Natural killer cell (primary cell): Measurements from ENCODE around the gene IFT20. TPM values are rescaled to one million over a fixed set of nuclear protein-coding genes. Genes with fewer than 3 reads are reported as not detected.
"Not testable (repeated sequence)": the region's sequence is repeated elsewhere in the genome, so short reads cannot be mapped to it uniquely, and the experiment has no call there.

ENCODE experiments used
- ATAC-seq, 3 donors: fragments of 150-1000 bp in 2 of 3; fragments of 200-7000 bp in 1 of 3; cut with Tn5 transposase; 1 replicate in 1 of 3; 2 replicates in 2 of 3; pipeline ENCODE4 v1.10.0; 2021; ENCODE audit warnings: mild to moderate bottlenecking in 2 of 3, moderate library complexity in 2 of 3
- DNase-seq, 2 donors: peaks; one replicate each; pipeline versions ENCODE4 v3.0.0 to v3.0.0-alpha.2; 2013 to 2021; ENCODE audit warnings: mixed read lengths in 1 of 2
- H3K27ac ChIP-seq: one replicate; pipeline ENCODE4 v1.5.1; 2013; ENCODE audit warnings: mild to moderate bottlenecking, low read length
- H3K27me3 ChIP-seq: one replicate; pipeline ENCODE4 v1.6.1; 2013; ENCODE audit warnings: low read length; ENCODE audit not compliant: control insufficient read depth, insufficient read depth
- H3K36me3 ChIP-seq: one replicate; pipeline ENCODE4 v1.6.1; 2013; ENCODE audit warnings: low read length; ENCODE audit not compliant: control insufficient read depth, insufficient read depth
- H3K4me1 ChIP-seq: one replicate; pipeline ENCODE4 v1.6.1; 2013; ENCODE audit warnings: low read length; ENCODE audit not compliant: control insufficient read depth, insufficient read depth
- H3K4me3 ChIP-seq: one replicate; pipeline ENCODE4 v1.5.1; 2013; ENCODE audit warnings: low read length
- H3K9me3 ChIP-seq: one replicate; pipeline ENCODE4 v1.6.1; 2013; ENCODE audit warnings: low read length; ENCODE audit not compliant: control insufficient read depth, insufficient read depth
- H3K27ac Mint-ChIP-seq, 2 donors: one replicate each; pipeline ENCODE4 v1.8.0; 2022; ENCODE audit warnings: mild to moderate bottlenecking in 2 of 2, mixed read lengths in 2 of 2, moderate library complexity in 1 of 2
- H3K27me3 Mint-ChIP-seq, 2 donors: one replicate each; pipeline ENCODE4 v1.8.0; 2022; ENCODE audit warnings: low read depth in 2 of 2, mixed read lengths in 2 of 2
- H3K36me3 Mint-ChIP-seq: one replicate; pipeline ENCODE4 v1.8.0; 2022; ENCODE audit warnings: mixed read lengths
- H3K4me1 Mint-ChIP-seq, 2 donors: one replicate each; pipeline ENCODE4 v1.8.0; 2022; ENCODE audit warnings: mixed read lengths in 2 of 2
- H3K4me3 Mint-ChIP-seq: one replicate; pipeline ENCODE4 v1.8.0; 2022; ENCODE audit warnings: mild to moderate bottlenecking, moderate library complexity, mixed read lengths
- H3K9me3 Mint-ChIP-seq, 2 donors: one replicate each; pipeline ENCODE4 v1.8.0; 2022; ENCODE audit warnings: mixed read lengths in 2 of 2
- CTCF ChIP-seq: fragments of 200-600 bp; IDR thresholded peaks from one replicate; pipeline ENCODE4 v1.8.0; 2022; ENCODE audit warnings: antibody characterized with exemption
- WGBS: methylation state at CpG from one replicate; pipeline ENCODE4 v1.1.7; 2013; ENCODE audit warnings: missing lambda C conversion rate; ENCODE audit not compliant: insufficient coverage; 5-methylcytosine and 5-hydroxymethylcytosine counted together
- intact Hi-C: fragments of 100-400 bp; cut with micrococcal nuclease; formaldehyde crosslinking; loops from one replicate; pipeline ENCODE4 v1.14.2; 2022
- total RNA-seq, 4 donors: library from RNA; stranded (reverse); fragments of 120-200 nt in 1 of 4; gene quantifications; one replicate each; pipeline versions ENCODE4 v1.2.3 to v1.2.4, GENCODE V29; 2013 to 2022

The IFT20 gene
- total RNA-seq, 3 donors from 2014 or later (not counting 1 experiment from before 2014, with no cell fraction given) = 50.0 to 109 (median 68.6) TPM

- H3K27me3 ChIP-seq = peaks cover 3% of the 10 kb centered on the region
- no peaks in the 10 kb centered on the region for H3K9me3 ChIP-seq
- TF ChIP-seq CTCF = no peak
- Mint-ChIP-seq H3K4me3 (no peak overlapping the region), H3K9me3 (no peaks in the 10 kb centered on the region), H3K27ac (no peak overlapping the region), H3K27me3 (peaks cover 20 to 46% of the 10 kb centered on the region in 2 donors), H3K4me1 (no peaks in the 10 kb centered on the region), H3K36me3 (no peaks in the 10 kb centered on the region)
- DNase-seq = no peak
- no peaks in the 10 kb centered on the region for H3K4me1 ChIP-seq
- no peaks in the 10 kb centered on the region for H3K36me3 ChIP-seq
- H3K4me3 ChIP-seq = no peak overlapping the region
- 85% methylated on average over 3 of the region's 3 CpGs for WGBS
- H3K27ac ChIP-seq = no peak overlapping the region
- intact Hi-C loops = no loop called here
- ATAC-seq = no peak
Observed at GRCh38 chr17:28295677-28296578, 39.3 kb downstream of the IFT20 start.

GRCh38 chr17:28293994-28294393, 41.3 kb downstream of the IFT20 start:
- TF ChIP-seq CTCF = no peak
- DNase-seq (no peak), ATAC-seq (no peak)
- no peak overlapping the region for H3K27ac ChIP-seq
- Mint-ChIP-seq H3K27ac (no peak overlapping the region), H3K4me3 (no peak overlapping the region), H3K9me3 (no peaks in the 10 kb centered on the region), H3K27me3 (peaks cover 20 to 46% of the 10 kb centered on the region in 2 donors), H3K4me1 (no peaks in the 10 kb centered on the region), H3K36me3 (no peaks in the 10 kb centered on the region)
- no peak overlapping the region for H3K4me3 ChIP-seq
- no peaks in the 10 kb centered on the region for H3K9me3 ChIP-seq
- no peaks in the 10 kb centered on the region for H3K4me1 ChIP-seq
- WGBS = 67% methylated on average over 6 of the region's 6 CpGs
- H3K27me3 ChIP-seq = peaks cover 3% of the 10 kb centered on the region
- intact Hi-C loops = no loop called here
- no peaks in the 10 kb centered on the region for H3K36me3 ChIP-seq

- not testable (repeated sequence) for ATAC-seq
- 96% methylated on average over 6 of the region's 12 CpGs for WGBS
Observed at GRCh38 chr17:28292878-28293277, 42.4 kb downstream of the IFT20 start.

GRCh38 chr17:28291780-28292330, 43.4 kb downstream of the IFT20 start:
- no peak overlapping the region for H3K27ac Mint-ChIP-seq
- Histone ChIP-seq H3K36me3 (no peaks in the 10 kb centered on the region), H3K27me3 (peaks cover 3% of the 10 kb centered on the region), H3K27ac (no peak overlapping the region), H3K9me3 (no peaks in the 10 kb centered on the region), H3K4me3 (no peak overlapping the region), H3K4me1 (no peaks in the 10 kb centered on the region)
- ATAC-seq = no peak
- H3K4me3 Mint-ChIP-seq = no peak overlapping the region
- no CpG with 5 or more reads among the region's 1 CpG for WGBS
- no peak for TF ChIP-seq CTCF
- H3K9me3 Mint-ChIP-seq = no peaks in the 10 kb centered on the region
- no peaks in the 10 kb centered on the region for H3K4me1 Mint-ChIP-seq
- no peak for DNase-seq
- no peaks in the 10 kb centered on the region for H3K36me3 Mint-ChIP-seq
- peaks cover 19 to 44% of the 10 kb centered on the region in 2 donors for H3K27me3 Mint-ChIP-seq
- intact Hi-C loops = no loop called here

More at GRCh38 chr17:28292878-28293277, 42.4 kb downstream of the IFT20 start:
- H3K27me3 ChIP-seq, H3K4me3 Mint-ChIP-seq, H3K36me3 Mint-ChIP-seq, intact Hi-C loops, H3K4me3 ChIP-seq, H3K9me3 ChIP-seq, H3K27ac Mint-ChIP-seq, H3K36me3 ChIP-seq, H3K4me1 Mint-ChIP-seq, H3K27ac ChIP-seq, DNase-seq, H3K4me1 ChIP-seq, H3K9me3 Mint-ChIP-seq: not testable (repeated sequence)
- peaks cover 20 to 46% of the 10 kb centered on the region in 2 donors for H3K27me3 Mint-ChIP-seq
